AG09309 (cell line): ENCODE measurements around the gene GCNT1.
A peak's percentile ranks its signal among the peaks of the same experiment; 100 is the strongest.

Experiments
- DNase-seq: peaks from one replicate; pipeline ENCODE4 v3.0.0-alpha.2; 2010; ENCODE audit warnings: low read depth
- H3K4me3 ChIP-seq: 2 replicates; pipeline ENCODE4 v1.5.1; 2011; ENCODE audit warnings: mild to moderate bottlenecking, low read depth, low read length, moderate library complexity; ENCODE audit not compliant: control insufficient read depth
- CTCF ChIP-seq: IDR thresholded peaks from 2 replicates; pipeline ENCODE4 v1.5.1; 2011; ENCODE audit warnings: mild to moderate bottlenecking, low read depth, low read length, inconsistent platforms; ENCODE audit not compliant: insufficient read depth, control insufficient read depth; ENCODE audit errors: missing control alignments

Gene GCNT1

GRCh38 chr9:76443887-76444286, 15.1 kb upstream of the GCNT1 start:
- no peak overlapping the region for H3K4me3 ChIP-seq
- no peak for DNase-seq
- TF ChIP-seq CTCF, result no peak

DNA sequence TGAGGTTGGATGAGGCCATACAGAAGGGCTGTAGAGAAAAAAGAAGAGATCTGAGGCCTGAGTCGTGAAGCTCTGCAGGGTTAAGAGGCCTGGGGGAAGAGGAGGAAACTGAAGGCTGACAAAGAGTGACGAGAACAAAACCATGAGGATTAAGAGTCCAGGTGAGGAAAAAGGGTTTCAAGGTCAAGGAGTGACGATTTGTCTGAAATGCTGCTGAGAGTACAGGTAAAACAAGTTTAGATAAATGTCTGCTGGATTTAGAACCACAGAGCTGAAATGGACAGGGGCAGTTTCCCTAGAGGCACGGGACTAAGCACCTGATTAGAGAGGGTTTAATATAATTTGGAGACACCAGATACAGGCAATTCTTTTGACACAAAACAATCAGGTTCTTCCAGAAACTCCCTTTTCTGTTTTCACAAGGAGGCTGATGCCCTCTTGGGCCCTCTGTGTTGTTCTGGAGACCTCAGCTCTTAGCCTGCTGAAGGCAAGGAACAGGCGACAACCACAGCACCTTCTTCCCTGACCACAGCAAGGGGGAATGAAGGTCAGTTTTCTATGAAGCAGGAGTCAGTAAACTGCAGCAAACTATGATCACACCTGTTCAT, 14.6 kb upstream of the GCNT1 start:
- TF ChIP-seq CTCF, result no peak
- no peak overlapping the region for H3K4me3 ChIP-seq
- DNase-seq, result no peak

DNA sequence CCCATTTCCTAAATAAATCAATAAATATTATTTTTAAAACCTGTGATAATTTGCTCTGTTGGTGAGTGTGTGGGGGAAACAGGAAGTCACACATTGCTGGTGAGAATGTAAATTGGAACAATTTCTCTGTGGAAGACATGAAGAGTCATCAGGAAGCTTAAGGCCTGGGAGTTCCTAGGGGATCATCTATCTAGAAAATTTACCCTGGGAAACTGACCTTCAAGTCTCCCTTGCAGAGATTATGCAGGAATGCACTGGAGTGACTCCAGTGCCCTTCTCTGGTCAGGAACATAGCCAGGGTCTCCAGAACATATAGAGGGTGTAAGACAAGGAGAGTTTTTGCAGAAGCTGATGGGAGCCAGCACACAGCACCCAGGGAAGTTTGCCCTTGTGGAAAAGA, 13.0 kb upstream of the GCNT1 start:
- DNase-seq, result no peak
- TF ChIP-seq CTCF, result no peak
- no peak overlapping the region for H3K4me3 ChIP-seq

GRCh38 chr9:76448501-76448900, 10.5 kb upstream of the GCNT1 start:
- no peak overlapping the region for H3K4me3 ChIP-seq
- DNase-seq, result no peak
- no peak for TF ChIP-seq CTCF

DNA sequence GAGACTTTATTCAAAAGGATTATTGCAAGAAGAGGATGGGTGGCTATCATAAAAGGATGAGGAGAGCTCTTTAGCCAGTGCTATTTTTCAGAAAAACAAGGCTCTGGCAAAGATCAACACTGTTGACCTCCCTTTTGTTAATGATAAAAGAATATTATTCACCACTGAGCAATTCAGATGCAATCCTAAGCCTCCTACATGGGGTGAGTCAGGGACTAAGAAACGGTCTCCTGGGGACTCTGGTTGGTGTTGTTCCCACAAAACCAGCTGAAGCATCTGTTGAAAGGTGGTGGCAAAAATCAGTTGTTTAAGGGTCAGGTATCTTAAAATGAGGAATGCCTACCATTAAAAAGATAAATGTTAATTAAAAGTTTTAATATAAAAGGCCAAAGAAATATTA, 7.7 kb upstream of the GCNT1 start:
- TF ChIP-seq CTCF, result no peak
- DNase-seq, result peak; percentile 48
- no peak overlapping the region for H3K4me3 ChIP-seq

DNA sequence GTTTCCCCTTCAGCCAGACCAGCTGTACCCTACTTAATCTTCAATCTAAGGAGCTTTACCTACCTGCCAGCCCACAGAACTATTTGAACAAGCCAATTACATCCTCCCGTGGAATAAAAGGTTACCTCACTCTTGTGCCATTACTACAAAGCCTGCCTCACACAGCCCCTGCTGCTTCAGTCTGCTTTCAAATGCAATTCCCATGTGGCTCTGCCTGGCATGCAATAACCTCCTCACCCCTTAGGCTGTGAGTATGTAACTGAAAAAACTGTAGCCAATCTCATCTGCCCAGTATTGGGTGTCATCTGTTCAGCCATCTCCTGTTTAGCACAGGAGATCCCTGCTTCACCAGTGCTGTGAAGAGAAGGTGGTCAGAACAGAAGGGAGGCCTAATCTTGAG, 6.1 kb upstream of the GCNT1 start:
- no peak for TF ChIP-seq CTCF
- no peak for DNase-seq
- no peak overlapping the region for H3K4me3 ChIP-seq

- no peak overlapping the region for H3K4me3 ChIP-seq
- TF ChIP-seq CTCF, result no peak
- peak; percentile 51 for DNase-seq
Measured at GRCh38 chr9:76453785-76454184, 5.2 kb upstream of the GCNT1 start.
